ENCODE results near the gene SOCS4. TPM values are rescaled to one million over a fixed set of nuclear protein-coding genes. Genes with fewer than 3 reads are reported as not detected.
"Not testable (repeated sequence)": the region's sequence is repeated elsewhere in the genome, so short reads cannot be mapped to it uniquely, and the experiment has no call there.

SOCS4 gene
- total and polyA plus RNA-seq, 12 donors: 4.5 to 23.1 (median 11.6) TPM

- intact Hi-C loops (cut with DNase I): no loop called here
- H3K9me3 ChIP-seq (replicated peaks in 1 of 3): no peaks in the 10 kb centered on the region
- no peak for DNase-seq
- H3K4me1 ChIP-seq (replicated peaks in 1 of 2): no peaks in the 10 kb centered on the region
- WGBS, 4 donors: 91 to 94% (median 93%) methylated on average over 2 of the region's 2 CpGs
- no peak for TF ChIP-seq POLR2A (IDR thresholded peaks at IDR 0.05)
- H3K27me3 ChIP-seq: no peaks in the 10 kb centered on the region
- no peak overlapping the region for H3K27ac ChIP-seq
- H3K4me3 ChIP-seq: no peak overlapping the region
- no peaks in the 10 kb centered on the region for H3K36me3 ChIP-seq (replicated peaks in 1 of 2)
Measured at GRCh38 chr14:55015006-55015405, 12.0 kb upstream of the SOCS4 start.

GRCh38 chr14:55019968-55020554 is 7.0 kb upstream of the SOCS4 start:
- Histone ChIP-seq H3K27me3 (no peaks in the 10 kb centered on the region), H3K9me3 (replicated peaks in 1 of 3) (no peaks in the 10 kb centered on the region), H3K36me3 (replicated peaks in 1 of 2) (no peaks in the 10 kb centered on the region), H3K4me3 (no peak overlapping the region), H3K4me1 (replicated peaks in 1 of 2) (no peaks in the 10 kb centered on the region), H3K27ac (no peak overlapping the region)
- 96 to 100% (median 97%) methylated on average over 2 of the region's 2 CpGs for WGBS, 4 donors
- TF ChIP-seq POLR2A (IDR thresholded peaks at IDR 0.05): no peak
- TF ChIP-seq CTCF (IDR thresholded peaks at IDR 0.05): no peak
- no peak for DNase-seq
- intact Hi-C loops (cut with DNase I): no loop called here

GRCh38 chr14:55024365-55024764 is 2.7 kb upstream of the SOCS4 start:
- not testable (repeated sequence) for H3K36me3 ChIP-seq (replicated peaks in 1 of 2)

GRCh38 chr14:55025948-55026347 is 1.1 kb upstream of the SOCS4 start:
- H3K4me1 ChIP-seq (replicated peaks in 1 of 2): peaks cover 6 to 32% of the 10 kb centered on the region in 2 donors
- WGBS, 4 donors: 31 to 37% (median 33%) methylated on average over 7 of the region's 7 CpGs
- TF ChIP-seq CTCF (IDR thresholded peaks at IDR 0.05) (no peak), POLR2A (IDR thresholded peaks at IDR 0.05) (no peak)

More at GRCh38 chr14:55024365-55024764, 2.7 kb upstream of the SOCS4 start:
- H3K27ac ChIP-seq; intact Hi-C loops (cut with DNase I); DNase-seq; H3K4me3 ChIP-seq; H3K27me3 ChIP-seq; H3K9me3 ChIP-seq (replicated peaks in 1 of 3): not testable (repeated sequence)
- H3K4me1 ChIP-seq (replicated peaks in 1 of 2): peaks cover 6 to 25% of the 10 kb centered on the region in 2 donors
- WGBS, 4 donors: 89 to 97% (median 93%) methylated on average over 2 of the region's 5 CpGs

GRCh38 chr14:55026441-55026792 is 619 bp upstream of the SOCS4 start:
- H3K27ac ChIP-seq: peak overlapping the region in 4 of 5 donors; percentile 72 to 92 (median 80)

More at GRCh38 chr14:55025948-55026347, 1.1 kb upstream of the SOCS4 start:
- Histone ChIP-seq H3K36me3 (replicated peaks in 1 of 2) (no peaks in the 10 kb centered on the region), H3K27ac (no peak overlapping the region), H3K9me3 (replicated peaks in 1 of 3) (no peaks in the 10 kb centered on the region), H3K27me3 (no peaks in the 10 kb centered on the region), H3K4me3 (no peak overlapping the region)
- intact Hi-C loops (cut with DNase I): no loop called here
- no peak for DNase-seq

More at GRCh38 chr14:55026441-55026792, 619 bp upstream of the SOCS4 start:
- H3K4me1 ChIP-seq (replicated peaks in 1 of 2): peaks cover 6 to 32% of the 10 kb centered on the region in 2 donors
- no peak for DNase-seq
- H3K27me3 ChIP-seq: no peaks in the 10 kb centered on the region
- peak overlapping the region in 3 of 4 donors; percentile 63 to 83 (median 77) for H3K4me3 ChIP-seq
- H3K9me3 ChIP-seq (replicated peaks in 1 of 3): no peaks in the 10 kb centered on the region
- 1 to 4% (median 2%) methylated on average over 9 of the region's 9 CpGs for WGBS, 4 donors
- TF ChIP-seq POLR2A (IDR thresholded peaks at IDR 0.05) (no peak), CTCF (IDR thresholded peaks at IDR 0.05) (no peak)
- intact Hi-C loops (cut with DNase I): no loop called here
- H3K36me3 ChIP-seq (replicated peaks in 1 of 2): no peaks in the 10 kb centered on the region

Data from adrenal gland (tissue), 12 donors.